Measurements from ENCODE around the gene EEF2. TPM values are rescaled to one million over a fixed set of nuclear protein-coding genes. Genes with fewer than 3 reads are reported as not detected.
"Not testable (repeated sequence)": the region's sequence is repeated elsewhere in the genome, so short reads cannot be mapped to it uniquely, and the experiment has no call there.

The EEF2 gene
- total RNA-seq, 4 donors from 2014 or later: 936 to 2,469 (median 1,635) TPM

DNA sequence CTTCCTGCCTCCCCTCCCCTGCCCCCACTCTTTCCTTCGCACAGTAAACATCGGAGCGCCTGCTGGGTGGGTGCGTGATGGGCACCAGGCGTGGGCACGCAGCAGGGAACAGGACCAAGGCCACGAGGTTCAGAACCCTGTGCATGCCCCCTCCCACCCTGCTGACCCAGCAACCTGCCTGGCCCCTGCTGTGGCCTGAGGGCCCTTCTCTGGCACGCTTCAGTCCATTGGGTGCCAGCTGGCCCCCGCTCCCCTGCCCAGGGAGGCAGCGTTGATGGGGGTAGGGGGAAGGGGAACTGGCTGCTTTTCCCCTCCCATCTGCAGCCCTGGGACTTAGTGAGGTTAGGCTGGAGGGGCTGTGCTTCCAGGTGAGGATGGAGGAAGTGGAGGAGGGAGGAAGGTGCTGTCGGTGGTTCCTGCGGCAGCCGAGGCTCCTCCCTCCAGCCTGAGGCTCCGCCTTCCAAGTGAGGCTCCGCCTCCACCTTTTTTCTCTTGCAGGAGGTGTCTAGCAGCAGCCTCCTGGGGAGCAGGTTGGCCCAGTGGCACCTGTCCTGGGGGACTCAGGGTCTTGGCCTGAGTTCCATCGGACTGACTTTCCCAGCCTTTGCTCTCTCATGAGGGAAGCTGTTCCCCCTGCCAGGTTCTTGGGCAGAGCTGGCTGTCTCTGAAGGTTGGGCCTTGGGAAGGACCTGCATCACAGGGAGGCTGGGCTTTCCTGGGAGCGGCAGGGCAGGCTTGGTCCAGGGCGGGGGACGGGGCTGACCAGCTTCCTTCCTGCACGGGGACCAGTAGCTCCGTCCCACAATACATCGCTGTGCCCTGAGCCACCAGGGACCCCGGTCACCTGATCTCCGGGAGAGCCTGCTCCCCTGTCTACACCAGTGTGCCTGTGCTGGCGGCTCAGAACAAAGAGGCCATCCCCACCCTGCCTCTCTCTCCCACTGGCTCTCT lies 29.6 kb upstream of the EEF2 start:
- Histone ChIP-seq H3K36me3 (no peaks in the 10 kb centered on the region), H3K9me3 (no peaks in the 10 kb centered on the region), H3K4me3 (no peak overlapping the region), H3K27ac (peak overlapping the region; percentile 57 to 65), H3K4me1 (peaks cover 0 to 39% of the 10 kb centered on the region in 2 donors), H3K27me3 (no peaks in the 10 kb centered on the region)
- intact Hi-C loops (cut with DNase I; ENCODE audit: low total_unique reads): no loop called here
- DNase-seq: no peak
- TF ChIP-seq, protein P1, sequence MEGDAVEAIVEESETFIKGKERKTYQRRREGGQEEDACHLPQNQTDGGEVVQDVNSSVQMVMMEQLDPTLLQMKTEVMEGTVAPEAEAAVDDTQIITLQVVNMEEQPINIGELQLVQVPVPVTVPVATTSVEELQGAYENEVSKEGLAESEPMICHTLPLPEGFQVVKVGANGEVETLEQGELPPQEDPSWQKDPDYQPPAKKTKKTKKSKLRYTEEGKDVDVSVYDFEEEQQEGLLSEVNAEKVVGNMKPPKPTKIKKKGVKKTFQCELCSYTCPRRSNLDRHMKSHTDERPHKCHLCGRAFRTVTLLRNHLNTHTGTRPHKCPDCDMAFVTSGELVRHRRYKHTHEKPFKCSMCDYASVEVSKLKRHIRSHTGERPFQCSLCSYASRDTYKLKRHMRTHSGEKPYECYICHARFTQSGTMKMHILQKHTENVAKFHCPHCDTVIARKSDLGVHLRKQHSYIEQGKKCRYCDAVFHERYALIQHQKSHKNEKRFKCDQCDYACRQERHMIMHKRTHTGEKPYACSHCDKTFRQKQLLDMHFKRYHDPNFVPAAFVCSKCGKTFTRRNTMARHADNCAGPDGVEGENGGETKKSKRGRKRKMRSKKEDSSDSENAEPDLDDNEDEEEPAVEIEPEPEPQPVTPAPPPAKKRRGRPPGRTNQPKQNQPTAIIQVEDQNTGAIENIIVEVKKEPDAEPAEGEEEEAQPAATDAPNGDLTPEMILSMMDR (IDR thresholded peaks at IDR 0.05): no peak
- TF ChIP-seq POLR2A (IDR thresholded peaks at IDR 0.05): no peak

DNA sequence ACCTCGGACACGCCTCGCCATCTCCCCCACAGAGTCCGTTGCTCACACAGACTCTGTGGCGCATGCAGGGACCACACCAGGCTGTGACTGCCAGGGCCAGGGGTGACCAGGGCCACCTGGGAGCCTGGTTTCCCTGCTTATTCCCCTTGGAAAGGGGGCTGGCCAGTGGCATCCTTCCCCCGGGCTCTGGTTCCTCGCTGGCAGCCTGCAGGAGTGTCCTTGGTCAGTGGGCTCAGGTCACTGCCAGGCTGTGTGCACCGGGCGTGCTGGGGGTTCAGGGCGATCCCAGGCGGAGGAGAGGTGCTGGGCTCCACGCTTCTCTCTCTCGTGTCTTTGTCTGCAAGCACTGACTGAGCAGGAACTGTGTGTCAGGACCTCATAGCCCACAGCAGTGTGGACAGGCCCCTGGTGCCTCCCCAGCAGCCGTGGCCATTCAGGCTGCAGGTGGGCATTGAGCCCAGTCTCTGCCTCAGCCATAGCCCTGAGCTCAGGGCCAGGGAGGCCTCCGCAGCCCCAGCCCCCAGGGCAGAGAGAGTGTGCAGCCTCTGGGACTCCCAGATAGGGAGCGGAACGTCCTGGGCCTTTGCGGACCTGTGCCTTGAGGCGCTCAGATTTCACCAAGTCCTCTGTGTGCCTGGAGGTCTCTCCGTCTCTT lies 28.8 kb upstream of the EEF2 start:
- TF ChIP-seq POLR2A (IDR thresholded peaks at IDR 0.05): no peak
- TF ChIP-seq, protein P1 (IDR thresholded peaks at IDR 0.05): no peak
- Histone ChIP-seq H3K27me3 (no peaks in the 10 kb centered on the region), H3K4me3 (no peak overlapping the region), H3K9me3 (no peaks in the 10 kb centered on the region), H3K27ac (no peak overlapping the region), H3K36me3 (no peaks in the 10 kb centered on the region), H3K4me1 (peaks cover 0 to 43% of the 10 kb centered on the region in 2 donors)
- no peak for DNase-seq
- intact Hi-C loops (cut with DNase I; ENCODE audit: low total_unique reads): no loop called here

DNA sequence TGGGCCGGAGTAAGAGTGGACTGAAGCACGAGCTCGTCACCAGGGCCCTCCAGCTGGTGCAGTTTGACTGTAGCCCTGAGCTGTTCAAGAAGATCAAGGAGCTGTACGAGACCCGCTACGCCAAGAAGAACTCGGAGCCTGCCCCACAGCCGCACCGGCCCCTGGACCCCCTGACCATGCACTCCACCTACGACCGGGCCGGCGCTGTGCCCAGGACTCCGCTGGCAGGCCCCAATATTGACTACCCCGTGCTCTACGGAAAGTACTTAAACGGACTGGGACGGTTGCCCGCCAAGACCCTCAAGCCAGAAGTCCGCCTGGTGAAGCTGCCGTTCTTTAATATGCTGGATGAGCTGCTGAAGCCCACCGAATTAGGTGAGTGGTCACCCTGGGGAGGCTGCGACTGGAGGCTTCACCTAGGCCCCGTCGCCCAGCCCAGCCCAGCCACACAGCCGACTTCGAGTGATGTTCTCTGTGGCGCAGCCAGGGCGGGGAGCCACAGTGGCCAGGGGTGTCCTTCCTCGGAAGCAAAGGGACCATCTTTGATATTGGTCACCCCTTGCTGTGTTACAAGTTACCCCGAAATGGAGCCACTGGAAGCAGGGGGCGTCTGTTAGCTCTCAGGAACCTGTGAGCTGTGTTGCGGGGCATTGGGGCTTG lies 27.8 kb upstream of the EEF2 start:
- no peaks in the 10 kb centered on the region for H3K36me3 ChIP-seq
- TF ChIP-seq POLR2A (IDR thresholded peaks at IDR 0.05): no peak
- TF ChIP-seq, protein P1 (IDR thresholded peaks at IDR 0.05): no peak
- intact Hi-C loops (cut with DNase I; ENCODE audit: low total_unique reads): no loop called here
- no peak overlapping the region for H3K4me3 ChIP-seq
- H3K27ac ChIP-seq: no peak overlapping the region
- peaks cover 0 to 47% of the 10 kb centered on the region in 2 donors for H3K4me1 ChIP-seq
- no peak for DNase-seq
- H3K9me3 ChIP-seq: no peaks in the 10 kb centered on the region
- H3K27me3 ChIP-seq: no peaks in the 10 kb centered on the region

GRCh38 chr19:4012092-4012974 lies 27.1 kb upstream of the EEF2 start:
- Histone ChIP-seq H3K36me3 (no peaks in the 10 kb centered on the region), H3K27me3 (no peaks in the 10 kb centered on the region), H3K9me3 (no peaks in the 10 kb centered on the region), H3K27ac (no peak overlapping the region), H3K4me3 (no peak overlapping the region), H3K4me1 (peaks cover 0 to 47% of the 10 kb centered on the region in 2 donors)
- intact Hi-C loops (cut with DNase I; ENCODE audit: low total_unique reads): no loop called here
- TF ChIP-seq, protein P1 (IDR thresholded peaks at IDR 0.05): no peak
- no peak for TF ChIP-seq POLR2A (IDR thresholded peaks at IDR 0.05)
- DNase-seq: no peak

DNA sequence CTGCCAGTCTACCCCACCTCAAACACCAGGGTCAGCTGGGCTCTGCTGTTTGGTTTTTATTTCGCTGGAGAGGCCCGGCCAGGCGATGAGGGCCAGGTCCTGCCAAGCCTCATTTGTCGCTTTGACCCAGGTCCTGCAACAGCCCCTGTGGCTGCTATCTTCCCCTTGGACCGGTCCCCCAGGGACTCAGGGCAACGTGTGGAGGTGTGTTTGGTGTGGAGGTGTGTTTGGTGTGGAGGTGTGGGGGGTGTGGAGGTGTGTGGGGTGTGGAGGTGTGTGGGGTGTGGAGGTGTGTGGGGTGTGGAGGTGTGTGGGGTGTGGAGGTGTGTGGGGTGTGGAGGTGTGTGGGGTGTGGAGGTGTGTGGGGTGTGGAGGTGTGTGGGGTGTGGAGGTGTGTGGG lies 26.2 kb upstream of the EEF2 start:
- peaks cover 0 to 47% of the 10 kb centered on the region in 2 donors for H3K4me1 ChIP-seq
- H3K27ac ChIP-seq; H3K36me3 ChIP-seq; H3K27me3 ChIP-seq; DNase-seq; H3K9me3 ChIP-seq; H3K4me3 ChIP-seq; intact Hi-C loops (cut with DNase I; ENCODE audit: low total_unique reads): not testable (repeated sequence)

Measured in uterus (tissue), 4 donors.